H1 (cell line): ENCODE measurements around the gene ST6GALNAC2.

Source experiments
- CHD2 ChIP-seq: IDR thresholded peaks from 2 replicates; pipeline ENCODE4 v1.6.1; 2012; ENCODE audit warnings: low read length, improper control_type of control experiment
- MAFK ChIP-seq: IDR thresholded peaks from 2 replicates; pipeline ENCODE4 v1.6.1; 2012; ENCODE audit warnings: low read depth, mild to moderate bottlenecking, improper control_type of control experiment, low read length
- RAD21 ChIP-seq, 2 experiments: IDR thresholded peaks in 1 of 2; conservative IDR thresholded peaks in 1 of 2; 2 replicates each; pipeline ENCODE4 v1.6.1; 2011; ENCODE audit warnings: low read depth in 2 of 2, low read length in 2 of 2, improper control_type of control experiment in 1 of 2, inconsistent platforms in 1 of 2, mild to moderate bottlenecking in 1 of 2, moderate library complexity in 1 of 2
- RFX5 ChIP-seq: IDR thresholded peaks from 2 replicates; pipeline ENCODE4 v1.6.1; 2011; ENCODE audit warnings: low read depth, low read length, improper control_type of control experiment, borderline replicate concordance
- SIX5 ChIP-seq: IDR thresholded peaks from 2 replicates; pipeline ENCODE4 v1.6.1; 2011; ENCODE audit warnings: mild to moderate bottlenecking, low read depth, low read length
- TF ChIP-seq, protein P1 (sequence below): IDR thresholded peaks from 2 replicates; pipeline ENCODE4 v1.6.1; 2012; ENCODE audit warnings: inconsistent platforms
- TF ChIP-seq, protein P2 (sequence below), 3 experiments: IDR thresholded peaks; 1 replicate in 2 of 3; 2 replicates in 1 of 3; pipeline versions ENCODE4 v1.5.1 to v1.6.1; 2011; ENCODE audit warnings: low read length in 3 of 3, mild to moderate bottlenecking in 3 of 3, inconsistent platforms in 2 of 3, low read depth in 1 of 3, moderate library complexity in 1 of 3; ENCODE audit not compliant: insufficient read depth in 1 of 3; ENCODE audit errors: control extremely low read depth in 1 of 3

GRCh38 chr17:76544546-76545365, 40.9 kb downstream of the ST6GALNAC2 start:
- no peak for TF ChIP-seq RAD21 (IDR thresholded peaks at IDR 0.05 in 1 of 2, conservative IDR thresholded peaks at IDR 0.05 in 1 of 2; ENCODE audit: low read depth in 2 of 2, low read length in 2 of 2)
- no peak for TF ChIP-seq MAFK
- TF ChIP-seq, protein P1, sequence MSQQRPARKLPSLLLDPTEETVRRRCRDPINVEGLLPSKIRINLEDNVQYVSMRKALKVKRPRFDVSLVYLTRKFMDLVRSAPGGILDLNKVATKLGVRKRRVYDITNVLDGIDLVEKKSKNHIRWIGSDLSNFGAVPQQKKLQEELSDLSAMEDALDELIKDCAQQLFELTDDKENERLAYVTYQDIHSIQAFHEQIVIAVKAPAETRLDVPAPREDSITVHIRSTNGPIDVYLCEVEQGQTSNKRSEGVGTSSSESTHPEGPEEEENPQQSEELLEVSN = no peak
- TF ChIP-seq, protein P2, sequence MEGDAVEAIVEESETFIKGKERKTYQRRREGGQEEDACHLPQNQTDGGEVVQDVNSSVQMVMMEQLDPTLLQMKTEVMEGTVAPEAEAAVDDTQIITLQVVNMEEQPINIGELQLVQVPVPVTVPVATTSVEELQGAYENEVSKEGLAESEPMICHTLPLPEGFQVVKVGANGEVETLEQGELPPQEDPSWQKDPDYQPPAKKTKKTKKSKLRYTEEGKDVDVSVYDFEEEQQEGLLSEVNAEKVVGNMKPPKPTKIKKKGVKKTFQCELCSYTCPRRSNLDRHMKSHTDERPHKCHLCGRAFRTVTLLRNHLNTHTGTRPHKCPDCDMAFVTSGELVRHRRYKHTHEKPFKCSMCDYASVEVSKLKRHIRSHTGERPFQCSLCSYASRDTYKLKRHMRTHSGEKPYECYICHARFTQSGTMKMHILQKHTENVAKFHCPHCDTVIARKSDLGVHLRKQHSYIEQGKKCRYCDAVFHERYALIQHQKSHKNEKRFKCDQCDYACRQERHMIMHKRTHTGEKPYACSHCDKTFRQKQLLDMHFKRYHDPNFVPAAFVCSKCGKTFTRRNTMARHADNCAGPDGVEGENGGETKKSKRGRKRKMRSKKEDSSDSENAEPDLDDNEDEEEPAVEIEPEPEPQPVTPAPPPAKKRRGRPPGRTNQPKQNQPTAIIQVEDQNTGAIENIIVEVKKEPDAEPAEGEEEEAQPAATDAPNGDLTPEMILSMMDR (IDR thresholded peaks at IDR 0.05; ENCODE audit: control extremely low read depth in 1 of 3, insufficient read depth in 1 of 3, low read depth in 1 of 3, low read length in 3 of 3) = no peak
- TF ChIP-seq CHD2 = no peak
- no peak for TF ChIP-seq SIX5
- no peak for TF ChIP-seq RFX5
